Measurements from ENCODE around the gene NOS1AP.
"Not testable (repeated sequence)": the region's sequence is repeated elsewhere in the genome, so short reads cannot be mapped to it uniquely, and the experiment has no call there.

The NOS1AP gene

DNA sequence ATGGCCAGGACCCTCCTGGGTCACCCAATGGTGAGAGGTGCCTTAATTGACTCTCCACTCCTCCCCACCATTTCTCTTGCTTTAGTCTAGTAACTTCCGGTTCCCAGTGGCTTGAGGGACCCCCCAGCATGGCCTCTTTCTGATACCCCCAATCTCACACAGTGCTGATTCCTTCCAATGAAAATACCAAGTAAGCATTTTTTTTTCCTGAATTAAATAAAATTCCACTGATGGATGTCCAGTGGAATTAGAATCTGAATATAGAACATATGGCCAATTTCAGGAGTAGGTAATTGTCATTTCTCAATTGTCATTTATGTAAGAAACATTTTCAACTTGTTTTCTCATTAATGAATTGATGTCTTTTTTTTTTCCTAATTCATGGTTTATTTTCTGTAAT, 9.5 kb downstream of the NOS1AP start:
- peaks cover 6% of the 10 kb centered on the region for H3K9me3 ChIP-seq (ENCODE audit: control insufficient read depth, insufficient read depth, low read length)
- no peaks in the 10 kb centered on the region for H3K27me3 ChIP-seq (ENCODE audit: control insufficient read depth, insufficient read depth, low read length)
- H3K9ac ChIP-seq (ENCODE audit: low read depth, low read length): no peak overlapping the region
- H3K4me3 ChIP-seq (ENCODE audit: low read depth, low read length): no peak overlapping the region
- H3K4me1 ChIP-seq (ENCODE audit: control insufficient read depth, insufficient read depth, low read length): peaks cover 13% of the 10 kb centered on the region
- H3K36me3 ChIP-seq (ENCODE audit: control insufficient read depth, insufficient read depth, low read length): peaks cover 5% of the 10 kb centered on the region

DNA sequence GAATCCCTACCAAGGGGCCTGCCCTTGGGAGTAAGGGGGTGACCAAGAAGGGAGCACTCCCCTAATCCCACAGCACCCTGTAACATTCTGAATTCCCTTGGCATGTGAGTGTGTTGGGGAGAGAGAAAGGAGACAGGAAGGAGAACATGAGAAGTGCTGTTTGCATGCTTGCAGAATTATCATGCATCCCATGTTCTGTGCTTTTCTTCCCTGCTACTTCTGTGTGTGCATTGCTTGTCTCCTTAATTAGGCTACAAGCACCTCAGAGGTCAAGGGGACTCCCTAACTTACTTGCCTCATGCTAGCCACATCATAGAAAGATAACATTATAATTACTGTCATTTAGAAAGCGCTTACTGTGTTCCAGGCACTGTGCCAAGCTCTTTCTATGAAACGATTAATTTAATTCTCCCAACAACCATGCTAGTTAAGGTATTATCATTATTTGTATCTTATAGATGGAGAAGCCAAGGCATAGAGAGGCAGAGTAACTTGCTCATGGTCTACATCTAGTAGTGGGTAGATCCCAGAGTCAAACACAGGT, 11.1 kb downstream of the NOS1AP start:
- Histone ChIP-seq H3K4me1 (ENCODE audit: control insufficient read depth, insufficient read depth, low read length) (peaks cover 13% of the 10 kb centered on the region), H3K9me3 (ENCODE audit: control insufficient read depth, insufficient read depth, low read length) (no peaks in the 10 kb centered on the region), H3K4me3 (ENCODE audit: low read depth, low read length) (no peak overlapping the region), H3K9ac (ENCODE audit: low read depth, low read length) (no peak overlapping the region), H3K27me3 (ENCODE audit: control insufficient read depth, insufficient read depth, low read length) (no peaks in the 10 kb centered on the region), H3K36me3 (ENCODE audit: control insufficient read depth, insufficient read depth, low read length) (no peaks in the 10 kb centered on the region)

DNA sequence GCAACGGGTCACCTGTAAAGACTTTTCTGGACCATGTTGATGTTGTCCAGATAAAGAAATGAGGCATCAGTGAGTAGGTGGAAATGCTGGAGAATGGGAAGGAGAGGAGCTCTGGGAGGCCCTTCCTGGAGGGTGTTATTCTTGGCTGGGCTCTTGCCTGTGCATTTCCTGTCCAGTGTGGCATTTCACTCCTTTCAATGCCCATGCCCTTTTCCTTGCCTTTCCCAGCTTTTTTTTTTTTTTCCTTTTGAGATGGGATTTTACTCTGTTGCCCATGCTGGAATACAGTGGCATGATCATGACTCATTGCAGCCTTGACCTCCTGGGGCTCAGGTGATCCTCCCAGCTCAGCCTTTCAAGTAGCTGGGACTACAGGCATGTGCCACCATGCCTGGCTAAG, 11.8 kb downstream of the NOS1AP start:
- H3K27me3 ChIP-seq (ENCODE audit: control insufficient read depth, insufficient read depth, low read length): no peaks in the 10 kb centered on the region
- H3K4me3 ChIP-seq (ENCODE audit: low read depth, low read length): no peak overlapping the region
- no peaks in the 10 kb centered on the region for H3K9me3 ChIP-seq (ENCODE audit: control insufficient read depth, insufficient read depth, low read length)
- no peak overlapping the region for H3K9ac ChIP-seq (ENCODE audit: low read depth, low read length)
- H3K4me1 ChIP-seq (ENCODE audit: control insufficient read depth, insufficient read depth, low read length): peaks cover 13% of the 10 kb centered on the region
- no peaks in the 10 kb centered on the region for H3K36me3 ChIP-seq (ENCODE audit: control insufficient read depth, insufficient read depth, low read length)

DNA sequence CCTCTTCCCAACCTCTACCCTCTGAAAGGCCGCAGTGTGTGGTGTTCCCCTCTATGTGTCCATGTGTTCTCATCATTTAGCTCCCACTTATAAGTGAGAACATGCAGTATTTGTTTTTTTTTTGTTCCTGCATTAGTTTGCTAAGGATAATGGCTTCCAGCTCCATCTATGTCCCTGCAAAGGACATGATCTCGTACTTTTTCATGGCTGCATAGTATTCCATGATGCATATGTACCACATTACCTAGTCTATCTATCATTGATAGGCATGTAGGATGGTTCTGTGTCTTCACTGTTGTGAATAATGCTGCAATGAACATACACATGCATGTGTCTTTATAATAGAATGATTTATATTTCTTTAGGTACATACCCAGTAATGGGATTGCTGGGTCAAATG, 12.6 kb downstream of the NOS1AP start:
- H3K36me3 ChIP-seq (ENCODE audit: control insufficient read depth, insufficient read depth, low read length); H3K27me3 ChIP-seq (ENCODE audit: control insufficient read depth, insufficient read depth, low read length); H3K4me3 ChIP-seq (ENCODE audit: low read depth, low read length); H3K9me3 ChIP-seq (ENCODE audit: control insufficient read depth, insufficient read depth, low read length); H3K9ac ChIP-seq (ENCODE audit: low read depth, low read length): not testable (repeated sequence)
- H3K4me1 ChIP-seq (ENCODE audit: control insufficient read depth, insufficient read depth, low read length): peaks cover 14% of the 10 kb centered on the region

DNA sequence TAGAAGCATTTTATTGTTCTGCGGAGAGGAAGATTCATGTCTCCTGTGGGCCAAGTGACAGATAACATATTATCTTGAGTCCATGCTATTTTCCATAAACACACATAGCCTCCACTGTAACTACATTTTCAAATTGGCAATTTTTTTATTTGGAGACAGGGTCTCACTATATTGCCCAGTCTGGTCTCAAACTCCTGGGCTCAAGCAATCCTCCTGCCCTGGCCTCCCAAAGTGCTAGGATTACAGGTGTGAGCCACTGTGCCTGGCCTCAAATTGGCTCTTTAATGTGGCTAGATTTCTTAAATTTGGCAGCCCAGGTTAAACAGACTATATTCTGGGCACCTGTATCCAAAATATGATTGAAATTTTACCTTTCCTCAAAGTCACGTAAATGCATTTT, 13.8 kb downstream of the NOS1AP start:
- H3K36me3 ChIP-seq (ENCODE audit: control insufficient read depth, insufficient read depth, low read length): no peaks in the 10 kb centered on the region
- no peak overlapping the region for H3K4me3 ChIP-seq (ENCODE audit: low read depth, low read length)
- no peaks in the 10 kb centered on the region for H3K9me3 ChIP-seq (ENCODE audit: control insufficient read depth, insufficient read depth, low read length)
- no peak overlapping the region for H3K9ac ChIP-seq (ENCODE audit: low read depth, low read length)
- peaks cover 9% of the 10 kb centered on the region for H3K4me1 ChIP-seq (ENCODE audit: control insufficient read depth, insufficient read depth, low read length)
- H3K27me3 ChIP-seq (ENCODE audit: control insufficient read depth, insufficient read depth, low read length): no peaks in the 10 kb centered on the region

DNA sequence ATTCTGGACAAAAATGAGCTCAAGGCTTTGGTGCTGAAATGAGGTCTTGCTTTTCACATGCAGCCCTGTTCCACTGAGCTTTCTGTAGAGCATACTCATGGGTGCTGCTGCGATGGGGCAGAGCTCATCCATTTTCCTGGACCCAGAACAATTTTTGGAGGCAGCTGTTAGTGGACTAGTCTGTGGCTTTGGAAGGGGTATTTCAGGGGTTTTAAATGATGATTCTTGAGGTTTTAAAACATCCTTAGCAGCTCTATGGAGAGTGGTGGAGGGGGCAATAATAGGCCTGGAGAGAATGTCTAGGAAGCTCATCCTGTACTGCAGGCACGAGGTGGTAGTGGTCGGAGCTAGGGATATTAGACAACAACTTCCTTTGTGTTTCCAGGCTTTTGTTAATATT, 16.5 kb downstream of the NOS1AP start:
- H3K4me1 ChIP-seq (ENCODE audit: control insufficient read depth, insufficient read depth, low read length): peaks cover 5% of the 10 kb centered on the region
- no peak overlapping the region for H3K9ac ChIP-seq (ENCODE audit: low read depth, low read length)
- H3K4me3 ChIP-seq (ENCODE audit: low read depth, low read length): no peak overlapping the region
- H3K9me3 ChIP-seq (ENCODE audit: control insufficient read depth, insufficient read depth, low read length): no peaks in the 10 kb centered on the region
- no peaks in the 10 kb centered on the region for H3K36me3 ChIP-seq (ENCODE audit: control insufficient read depth, insufficient read depth, low read length)
- H3K27me3 ChIP-seq (ENCODE audit: control insufficient read depth, insufficient read depth, low read length): no peaks in the 10 kb centered on the region

DNA sequence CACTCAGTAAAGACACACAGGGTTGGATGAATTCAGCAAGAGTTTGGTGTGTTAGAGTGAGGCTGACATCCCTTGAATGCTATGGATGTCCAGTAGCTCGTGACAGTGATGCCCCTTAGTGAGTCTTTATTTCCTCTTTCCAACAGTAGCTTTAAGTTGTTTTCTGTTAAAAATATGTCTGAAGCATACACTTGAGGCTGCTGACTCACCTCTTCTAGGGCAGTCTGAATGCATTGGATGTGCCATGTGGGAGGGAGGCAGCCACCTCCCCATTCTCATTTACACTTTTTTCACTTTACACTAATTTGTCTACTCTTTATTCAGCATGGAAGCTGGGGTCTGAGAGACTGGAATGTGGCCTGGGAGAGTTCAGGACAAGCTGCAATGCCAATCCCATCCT, 17.6 kb downstream of the NOS1AP start:
- peaks cover 11% of the 10 kb centered on the region for H3K4me1 ChIP-seq (ENCODE audit: control insufficient read depth, insufficient read depth, low read length)
- no peak overlapping the region for H3K9ac ChIP-seq (ENCODE audit: low read depth, low read length)
- no peaks in the 10 kb centered on the region for H3K36me3 ChIP-seq (ENCODE audit: control insufficient read depth, insufficient read depth, low read length)
- H3K27me3 ChIP-seq (ENCODE audit: control insufficient read depth, insufficient read depth, low read length): no peaks in the 10 kb centered on the region
- no peak overlapping the region for H3K4me3 ChIP-seq (ENCODE audit: low read depth, low read length)
- H3K9me3 ChIP-seq (ENCODE audit: control insufficient read depth, insufficient read depth, low read length): no peaks in the 10 kb centered on the region

DNA sequence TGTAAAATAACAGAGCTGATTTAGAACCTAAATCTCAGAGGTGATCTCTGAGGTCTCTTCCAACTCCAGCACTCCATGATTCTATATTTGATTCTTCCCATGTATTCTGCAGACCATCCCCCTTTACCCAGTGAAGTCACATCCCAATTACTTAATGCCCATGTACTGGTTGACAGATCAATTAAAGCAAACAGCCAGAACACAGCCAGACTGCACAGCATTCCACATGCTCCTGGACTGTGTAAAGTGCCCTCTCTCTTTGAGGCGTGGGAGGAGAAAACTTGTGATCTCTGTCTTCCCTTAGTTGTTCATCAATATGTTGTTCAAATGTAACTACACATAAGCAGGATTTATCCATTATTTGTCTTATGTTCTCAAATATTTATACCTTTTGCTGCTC, 18.1 kb downstream of the NOS1AP start:
- Histone ChIP-seq H3K27me3 (ENCODE audit: control insufficient read depth, insufficient read depth, low read length) (no peaks in the 10 kb centered on the region), H3K9ac (ENCODE audit: low read depth, low read length) (no peak overlapping the region), H3K36me3 (ENCODE audit: control insufficient read depth, insufficient read depth, low read length) (no peaks in the 10 kb centered on the region), H3K9me3 (ENCODE audit: control insufficient read depth, insufficient read depth, low read length) (no peaks in the 10 kb centered on the region), H3K4me3 (ENCODE audit: low read depth, low read length) (no peak overlapping the region), H3K4me1 (ENCODE audit: control insufficient read depth, insufficient read depth, low read length) (peaks cover 15% of the 10 kb centered on the region)

DNA sequence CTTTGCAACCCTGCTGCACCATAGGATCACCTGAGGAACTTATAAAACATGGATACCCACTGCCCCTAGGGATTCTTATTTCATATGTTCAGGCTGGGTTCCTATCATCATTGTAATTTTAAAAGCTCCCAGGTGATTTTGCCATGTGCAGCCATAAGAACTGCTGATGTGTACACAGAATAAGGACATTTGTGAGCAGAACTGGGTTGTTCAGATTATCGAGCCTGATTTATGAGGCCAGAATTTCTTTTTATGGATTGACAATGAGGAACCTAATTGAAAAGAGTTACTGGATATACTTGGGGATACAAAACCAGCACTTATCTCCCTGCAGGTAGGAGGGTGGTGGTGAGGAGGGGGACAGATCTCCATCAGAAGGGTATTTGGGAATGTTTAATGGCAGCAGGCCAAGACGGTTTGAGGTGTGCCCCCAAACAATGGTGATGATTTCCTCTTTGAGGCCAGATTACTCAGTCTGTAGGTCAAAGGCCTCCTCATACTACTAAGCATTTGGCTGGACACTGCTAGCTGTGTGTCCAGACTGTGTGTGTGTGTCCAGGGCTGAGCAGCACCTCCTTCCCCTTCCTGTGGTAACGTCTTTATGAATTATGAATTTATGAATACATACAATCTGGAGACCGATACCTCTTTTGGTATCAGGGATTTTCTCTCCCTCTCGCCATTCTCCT, 18.9 kb downstream of the NOS1AP start:
- peaks cover 22% of the 10 kb centered on the region for H3K4me1 ChIP-seq (ENCODE audit: control insufficient read depth, insufficient read depth, low read length)
- no peaks in the 10 kb centered on the region for H3K27me3 ChIP-seq (ENCODE audit: control insufficient read depth, insufficient read depth, low read length)
- no peak overlapping the region for H3K4me3 ChIP-seq (ENCODE audit: low read depth, low read length)
- H3K9me3 ChIP-seq (ENCODE audit: control insufficient read depth, insufficient read depth, low read length): no peaks in the 10 kb centered on the region
- H3K9ac ChIP-seq (ENCODE audit: low read depth, low read length): no peak overlapping the region
- no peaks in the 10 kb centered on the region for H3K36me3 ChIP-seq (ENCODE audit: control insufficient read depth, insufficient read depth, low read length)

DNA sequence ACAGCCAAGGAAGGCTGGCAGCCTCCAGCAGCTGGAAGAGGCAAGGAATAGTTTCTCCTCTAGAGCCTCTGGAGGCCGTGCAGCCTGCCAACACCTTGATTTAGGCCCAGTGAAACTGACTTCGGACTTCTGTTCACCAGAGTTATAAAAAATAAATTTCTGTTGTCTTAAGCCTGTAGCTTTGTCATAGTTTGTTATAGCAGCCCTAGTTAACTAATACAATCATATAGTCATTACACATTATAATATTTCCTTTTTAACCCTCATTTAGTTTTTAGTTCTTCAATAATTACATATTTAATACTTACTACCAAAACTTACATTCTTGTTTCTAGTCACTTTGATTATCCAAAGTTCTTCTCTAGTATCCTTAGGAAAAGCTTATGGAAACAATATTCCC, 20.3 kb downstream of the NOS1AP start:
- Histone ChIP-seq H3K4me3 (ENCODE audit: low read depth, low read length) (no peak overlapping the region), H3K9me3 (ENCODE audit: control insufficient read depth, insufficient read depth, low read length) (no peaks in the 10 kb centered on the region), H3K4me1 (ENCODE audit: control insufficient read depth, insufficient read depth, low read length) (peaks cover 24% of the 10 kb centered on the region), H3K9ac (ENCODE audit: low read depth, low read length) (no peak overlapping the region), H3K27me3 (ENCODE audit: control insufficient read depth, insufficient read depth, low read length) (no peaks in the 10 kb centered on the region), H3K36me3 (ENCODE audit: control insufficient read depth, insufficient read depth, low read length) (no peaks in the 10 kb centered on the region)

DNA sequence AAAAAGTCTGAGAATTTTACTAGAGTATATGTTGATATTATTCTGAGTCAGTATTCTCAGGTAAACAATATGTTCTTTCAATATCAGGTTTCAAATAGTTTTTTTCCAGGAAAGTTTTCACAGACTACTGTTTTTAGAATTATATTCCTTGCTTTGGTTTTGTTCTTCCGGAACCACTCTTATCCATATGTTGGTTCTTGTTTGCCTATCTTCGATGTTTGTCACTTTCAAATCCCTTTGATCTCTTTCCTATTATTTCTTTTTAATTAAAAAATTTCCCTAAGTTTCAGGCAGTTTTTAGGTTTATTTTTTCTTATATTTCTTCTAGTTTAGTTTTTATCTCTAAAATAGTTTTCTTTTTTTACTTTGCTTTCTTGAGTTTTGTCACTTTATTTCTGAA, 20.9 kb downstream of the NOS1AP start:
- no peaks in the 10 kb centered on the region for H3K36me3 ChIP-seq (ENCODE audit: control insufficient read depth, insufficient read depth, low read length)
- H3K27me3 ChIP-seq (ENCODE audit: control insufficient read depth, insufficient read depth, low read length): no peaks in the 10 kb centered on the region
- H3K9ac ChIP-seq (ENCODE audit: low read depth, low read length): no peak overlapping the region
- H3K4me1 ChIP-seq (ENCODE audit: control insufficient read depth, insufficient read depth, low read length): peaks cover 25% of the 10 kb centered on the region
- H3K4me3 ChIP-seq (ENCODE audit: low read depth, low read length): no peak overlapping the region
- no peaks in the 10 kb centered on the region for H3K9me3 ChIP-seq (ENCODE audit: control insufficient read depth, insufficient read depth, low read length)

DNA sequence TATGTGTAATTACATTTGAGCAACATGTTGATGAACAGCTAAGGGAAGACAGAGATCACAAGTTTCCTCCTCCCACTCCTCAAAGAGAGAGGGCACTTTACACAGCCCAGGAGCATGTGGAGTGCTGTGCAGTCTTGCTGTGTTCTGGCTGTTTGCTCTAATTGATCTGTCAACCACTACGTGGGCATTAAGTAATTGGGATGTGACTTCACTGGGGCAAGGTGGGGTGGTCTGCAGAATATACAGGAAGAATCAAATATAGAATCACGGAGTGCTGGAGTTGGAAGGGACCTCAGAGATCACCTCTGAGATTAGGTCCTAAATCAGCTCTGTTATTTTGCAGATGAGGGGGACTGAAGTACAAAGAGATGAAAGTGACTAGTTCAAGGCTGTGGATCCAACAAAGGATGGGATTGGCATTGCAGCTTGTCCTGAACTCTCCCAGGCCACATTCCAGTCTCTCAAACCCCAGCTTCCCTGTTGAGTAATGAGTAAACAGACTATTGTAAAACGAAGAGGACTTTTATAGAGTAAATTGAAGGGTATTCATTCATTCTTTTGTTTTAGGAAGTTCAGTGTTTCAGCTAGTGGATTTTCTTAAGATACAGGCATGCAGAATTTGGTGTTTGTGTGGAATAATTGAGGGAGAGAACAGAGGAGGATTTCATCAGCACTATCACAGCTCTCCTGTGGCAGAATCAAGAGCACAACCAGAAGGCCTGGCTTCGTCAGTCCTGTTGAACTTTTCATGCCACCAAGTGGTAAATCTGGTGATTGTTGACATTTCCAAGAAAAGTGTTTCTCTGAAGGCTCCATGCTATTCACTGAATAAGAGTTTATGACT, 22.4 kb downstream of the NOS1AP start:
- H3K36me3 ChIP-seq (ENCODE audit: control insufficient read depth, insufficient read depth, low read length): no peaks in the 10 kb centered on the region
- H3K9me3 ChIP-seq (ENCODE audit: control insufficient read depth, insufficient read depth, low read length): no peaks in the 10 kb centered on the region
- no peak overlapping the region for H3K4me3 ChIP-seq (ENCODE audit: low read depth, low read length)
- H3K9ac ChIP-seq (ENCODE audit: low read depth, low read length): no peak overlapping the region
- no peaks in the 10 kb centered on the region for H3K27me3 ChIP-seq (ENCODE audit: control insufficient read depth, insufficient read depth, low read length)
- peaks cover 25% of the 10 kb centered on the region for H3K4me1 ChIP-seq (ENCODE audit: control insufficient read depth, insufficient read depth, low read length)
